Smooth muscle cell (in vitro differentiated cells): ENCODE results near the gene COL9A3. TPM values are rescaled to one million over a fixed set of nuclear protein-coding genes. Genes with fewer than 3 reads are reported as not detected.
"Not testable (repeated sequence)": the region's sequence is repeated elsewhere in the genome, so short reads cannot be mapped to it uniquely, and the experiment has no call there.

Source experiments
- DNase-seq: peaks from one replicate; lab custom pipeline; 2025; ENCODE audit not compliant: unreplicated experiment; lab: John Stamatoyannopoulos, UW
- H2AFZ ChIP-seq: fragments of 200-600 bp; sonication (generic); 2 replicates; pipeline ENCODE4 v1.6.0; 2016; ENCODE audit warnings: antibody characterized with exemption, low read depth, mild to moderate bottlenecking
- H3F3A ChIP-seq: fragments of 200-600 bp; sonication (generic); 2 replicates; pipeline ENCODE4 v1.6.0; 2017; ENCODE audit warnings: antibody characterized with exemption, low read depth
- H3K27ac ChIP-seq: fragments of 200-600 bp; sonication (generic); 2 replicates; pipeline ENCODE4 v1.5.1; 2016; ENCODE audit warnings: low read depth, mild to moderate bottlenecking
- H3K27me3 ChIP-seq: fragments of 200-600 bp; sonication (generic); 2 replicates; pipeline ENCODE4 v1.6.1; 2016; ENCODE audit warnings: low read depth, mild to moderate bottlenecking
- H3K36me3 ChIP-seq: fragments of 200-600 bp; sonication (generic); 2 replicates; pipeline ENCODE4 v1.5.1; 2016; ENCODE audit warnings: low read depth
- H3K4me1 ChIP-seq: fragments of 200-600 bp; sonication (generic); 2 replicates; pipeline ENCODE4 v1.5.1; 2016; ENCODE audit warnings: low read depth
- H3K4me2 ChIP-seq: fragments of 200-600 bp; sonication (generic); 2 replicates; pipeline ENCODE4 v1.6.0; 2016; ENCODE audit warnings: mild to moderate bottlenecking
- H3K4me3 ChIP-seq: fragments of 200-600 bp; sonication (generic); 2 replicates; pipeline ENCODE4 v1.5.1; 2016; ENCODE audit warnings: mild to moderate bottlenecking
- H3K79me2 ChIP-seq: fragments of 200-600 bp; sonication (generic); 2 replicates; pipeline ENCODE4 v1.6.0; 2016; ENCODE audit warnings: low read depth, mild to moderate bottlenecking
- H3K9ac ChIP-seq: fragments of 200-600 bp; sonication (generic); 2 replicates; pipeline ENCODE4 v1.6.0; 2016; ENCODE audit warnings: low read depth
- H3K9me3 ChIP-seq: fragments of 200-600 bp; sonication (generic); replicated peaks from 2 replicates; pipeline ENCODE4 v1.5.1; 2016; ENCODE audit warnings: low read depth
- H4K20me1 ChIP-seq: fragments of 200-600 bp; sonication (generic); 2 replicates; pipeline ENCODE4 v1.6.0; 2016; ENCODE audit warnings: low read depth
- CTCF ChIP-seq: fragments of 200-600 bp; sonication (generic); IDR thresholded peaks from 2 replicates; pipeline ENCODE4 v1.5.1; 2017; ENCODE audit warnings: borderline replicate concordance, mild to moderate bottlenecking, antibody characterized with exemption; ENCODE audit not compliant: insufficient read depth, poor library complexity, severe bottlenecking
- WGBS: methylation state at CpG from one replicate; pipeline ENCODE4 v1.1.7; 2016; ENCODE audit warnings: low lambda C conversion rate; 5-methylcytosine and 5-hydroxymethylcytosine counted together
- polyA plus RNA-seq: library from polyadenylated mRNA; unstranded; fragments of >200 nt; fragmentation: Nextera tagmentation; extraction: Ambion mirVana; gene quantifications from 2 replicates; pipeline ENCODE4 v1.2.1, GENCODE V29; 2016
- total RNA-seq: library from RNA; depleted of rRNA; stranded (reverse); fragments of >200 nt; gene quantifications from 2 replicates; pipeline ENCODE4 v1.2.3, GENCODE V29; 2014

COL9A3 gene
- total and polyA plus RNA-seq, 2 experiments from 2014 or later = 23.0 to 77.4 TPM

DNA sequence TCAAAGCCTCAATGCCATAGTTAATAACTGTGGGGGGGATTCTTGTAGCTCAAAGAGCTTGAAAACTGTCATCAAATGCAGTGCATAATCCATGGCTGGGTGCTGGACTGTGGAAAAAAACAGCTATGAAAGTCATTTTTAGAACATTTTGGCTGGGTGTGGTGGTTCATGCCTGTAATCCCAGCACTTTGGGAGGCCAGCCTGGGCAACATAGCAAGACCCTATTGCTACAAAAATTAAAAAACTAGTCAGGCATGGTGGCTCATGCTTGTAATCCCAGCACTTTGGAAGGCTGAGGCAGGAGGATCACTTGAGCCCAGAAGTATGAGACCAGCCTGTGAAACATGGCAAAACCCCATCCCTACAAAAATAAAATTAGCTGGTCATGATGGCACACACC, 32.6 kb downstream of the COL9A3 start:
- Histone ChIP-seq H3K79me2 (no peaks in the 10 kb centered on the region), H3K4me1 (no peaks in the 10 kb centered on the region), H3K4me2 (no peak overlapping the region), H3K9me3 (no peaks in the 10 kb centered on the region), H3K4me3 (no peak overlapping the region), H3F3A (no peaks in the 10 kb centered on the region), H3K9ac (no peak overlapping the region), H3K36me3 (peaks cover 2% of the 10 kb centered on the region), H3K27me3 (no peaks in the 10 kb centered on the region), H3K27ac (no peak overlapping the region), H4K20me1 (peaks cover 21% of the 10 kb centered on the region), H2AFZ (no peak overlapping the region)
- no peak for DNase-seq
- no peak for TF ChIP-seq CTCF

GRCh38 chr20:62850333-62850974, 33.6 kb downstream of the COL9A3 start:
- 94% methylated on average over 22 of the region's 22 CpGs for WGBS
- no peak overlapping the region for H2AFZ ChIP-seq
- H3K27ac ChIP-seq = no peak overlapping the region
- no peaks in the 10 kb centered on the region for H3K9me3 ChIP-seq
- no peak for TF ChIP-seq CTCF
- no peak for DNase-seq
- no peak overlapping the region for H3K4me3 ChIP-seq
- no peaks in the 10 kb centered on the region for H3K79me2 ChIP-seq
- no peak overlapping the region for H3K4me2 ChIP-seq
- H3F3A ChIP-seq = no peaks in the 10 kb centered on the region
- no peak overlapping the region for H3K9ac ChIP-seq
- H4K20me1 ChIP-seq = peaks cover 21% of the 10 kb centered on the region
- peaks cover 2% of the 10 kb centered on the region for H3K36me3 ChIP-seq
- no peaks in the 10 kb centered on the region for H3K27me3 ChIP-seq
- no peaks in the 10 kb centered on the region for H3K4me1 ChIP-seq

- TF ChIP-seq CTCF = no peak
- no peaks in the 10 kb centered on the region for H3K79me2 ChIP-seq
- peaks cover 27% of the 10 kb centered on the region for H4K20me1 ChIP-seq
- 93% methylated on average over 8 of the region's 8 CpGs for WGBS
- H3K36me3 ChIP-seq = peaks cover 2% of the 10 kb centered on the region
- H3K4me1 ChIP-seq = no peaks in the 10 kb centered on the region
- no peaks in the 10 kb centered on the region for H3K9me3 ChIP-seq
- H3K4me3 ChIP-seq = no peak overlapping the region
- DNase-seq = no peak
- H3K27me3 ChIP-seq = no peaks in the 10 kb centered on the region
- no peak overlapping the region for H3K9ac ChIP-seq
- no peak overlapping the region for H2AFZ ChIP-seq
- no peak overlapping the region for H3K4me2 ChIP-seq
- no peaks in the 10 kb centered on the region for H3F3A ChIP-seq
- H3K27ac ChIP-seq = no peak overlapping the region
Observed at GRCh38 chr20:62852196-62852595, 35.3 kb downstream of the COL9A3 start.

DNA sequence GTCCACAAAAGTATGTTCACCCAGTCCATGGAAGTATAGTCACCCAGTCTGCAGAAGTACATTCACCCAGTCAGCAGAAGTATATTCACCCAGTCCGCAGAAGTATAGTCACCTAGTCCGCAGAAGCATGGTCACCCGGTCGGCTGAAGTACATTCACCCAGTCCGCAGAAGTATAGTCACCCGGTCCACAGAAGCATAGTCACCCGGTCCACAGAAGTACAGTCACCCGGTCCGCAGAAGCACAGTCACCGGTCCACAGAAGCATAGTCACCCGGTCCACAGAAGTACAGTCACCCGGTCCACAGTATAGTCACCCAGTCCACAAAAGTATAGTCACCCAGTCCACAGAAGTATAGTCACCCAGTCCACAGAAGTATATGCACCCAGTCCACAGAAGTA, 36.0 kb downstream of the COL9A3 start:
- H3K27me3 ChIP-seq = no peaks in the 10 kb centered on the region
- H2AFZ ChIP-seq = no peak overlapping the region
- no peak overlapping the region for H3K4me2 ChIP-seq
- no peaks in the 10 kb centered on the region for H3K4me1 ChIP-seq
- peaks cover under 1% of the 10 kb centered on the region for H3K79me2 ChIP-seq
- WGBS = 100% methylated on average over 12 of the region's 12 CpGs
- no peaks in the 10 kb centered on the region for H3K36me3 ChIP-seq
- no peak overlapping the region for H3K9ac ChIP-seq
- H3F3A ChIP-seq = no peaks in the 10 kb centered on the region
- TF ChIP-seq CTCF = no peak
- no peaks in the 10 kb centered on the region for H3K9me3 ChIP-seq
- no peak overlapping the region for H3K4me3 ChIP-seq
- no peak overlapping the region for H3K27ac ChIP-seq
- DNase-seq = no peak
- peaks cover 32% of the 10 kb centered on the region for H4K20me1 ChIP-seq

- not testable (repeated sequence) for H2AFZ ChIP-seq, H3F3A ChIP-seq, H3K4me2 ChIP-seq, H3K4me1 ChIP-seq, H3K9ac ChIP-seq, H3K27me3 ChIP-seq, H3K27ac ChIP-seq, H3K79me2 ChIP-seq, H3K36me3 ChIP-seq, H3K9me3 ChIP-seq, H3K4me3 ChIP-seq, DNase-seq
- peaks cover 32% of the 10 kb centered on the region for H4K20me1 ChIP-seq
- 98% methylated on average over 6 of the region's 6 CpGs for WGBS
Observed at GRCh38 chr20:62853304-62853703, 36.5 kb downstream of the COL9A3 start.
